Measurements from ENCODE around the gene LBH.

- TF ChIP-seq POLR2A (IDR thresholded peaks at IDR 0.05; ENCODE audit: low read depth, low read length): no peak
- no peak for TF ChIP-seq POU2F2 (IDR thresholded peaks at IDR 0.05; ENCODE audit: low read depth, low read length)
- no peak for TF ChIP-seq POLR2AphosphoS5 (IDR thresholded peaks at IDR 0.05; ENCODE audit: low read depth, low read length)
- no peak for TF ChIP-seq TAF1 (IDR thresholded peaks at IDR 0.05; ENCODE audit: low read depth, low read length)
These were observed 36.3 kb upstream of the LBH start for GRCh38 chr2:30195016-30195415.

Data from GM12891 (cell line).